GM18511 (cell line): ENCODE data around the gene NLGN4Y.

ENCODE experiments used
- ATAC-seq: cut with Tn5 transposase; IDR thresholded peaks from one replicate; pipeline ENCODE4 v1.9.1; 2021; ENCODE audit warnings: mild to moderate bottlenecking, moderate library complexity; ENCODE audit not compliant: unreplicated experiment

The NLGN4Y gene

GRCh38 chrY:14524272-14525231, at the start of gene NLGN4Y:
Gene NLGN4Y, plus strand, starts transcription at chrY:14524529. Its CDS starts 97,591 bp downstream, at chrY:14622120.
- ATAC-seq = no peak

- ATAC-seq = no peak
Measured at GRCh38 chrY:14485935-14486334, 38.4 kb upstream of the NLGN4Y start.

DNA sequence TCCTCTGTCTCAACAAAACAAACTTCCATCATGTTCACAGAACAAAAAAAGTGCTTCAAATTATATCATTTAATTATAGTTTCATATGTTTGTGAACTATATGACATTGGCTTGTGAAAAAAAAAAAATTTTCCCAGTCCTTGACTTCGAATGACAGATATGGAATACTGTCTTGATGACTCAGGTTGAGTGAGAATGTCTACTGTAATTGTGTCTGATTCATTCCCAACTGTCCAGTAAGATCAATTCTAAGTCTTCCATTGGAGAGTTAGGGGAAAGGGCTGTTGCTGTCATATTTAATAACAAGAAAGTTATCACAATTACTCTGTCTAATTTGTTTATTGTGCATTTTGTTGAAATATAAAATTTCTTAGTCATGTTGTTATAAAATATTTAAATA, 34.1 kb upstream of the NLGN4Y start:
- ATAC-seq = no peak

DNA sequence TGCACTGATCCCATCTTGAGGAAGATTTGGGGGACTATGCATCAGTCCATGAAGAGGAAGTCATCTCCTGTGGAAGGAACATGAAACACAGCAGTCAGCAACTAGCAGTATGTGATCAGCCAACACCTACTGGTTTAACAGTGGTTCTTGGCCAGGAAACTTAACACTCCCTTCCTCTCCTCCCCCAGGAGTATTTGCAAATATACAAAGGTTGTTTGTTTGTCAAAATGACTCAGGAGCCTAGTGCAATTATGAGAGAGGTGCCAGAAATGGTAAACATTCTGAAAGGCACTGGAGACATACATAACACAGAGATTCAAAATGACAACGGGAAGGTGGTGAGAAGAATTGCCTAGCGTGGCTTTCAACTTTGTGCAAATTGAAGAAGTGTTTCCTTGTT, 26.3 kb upstream of the NLGN4Y start:
- no peak for ATAC-seq

- no peak for ATAC-seq
Measured at GRCh38 chrY:14504592-14504991, 19.7 kb upstream of the NLGN4Y start.

DNA sequence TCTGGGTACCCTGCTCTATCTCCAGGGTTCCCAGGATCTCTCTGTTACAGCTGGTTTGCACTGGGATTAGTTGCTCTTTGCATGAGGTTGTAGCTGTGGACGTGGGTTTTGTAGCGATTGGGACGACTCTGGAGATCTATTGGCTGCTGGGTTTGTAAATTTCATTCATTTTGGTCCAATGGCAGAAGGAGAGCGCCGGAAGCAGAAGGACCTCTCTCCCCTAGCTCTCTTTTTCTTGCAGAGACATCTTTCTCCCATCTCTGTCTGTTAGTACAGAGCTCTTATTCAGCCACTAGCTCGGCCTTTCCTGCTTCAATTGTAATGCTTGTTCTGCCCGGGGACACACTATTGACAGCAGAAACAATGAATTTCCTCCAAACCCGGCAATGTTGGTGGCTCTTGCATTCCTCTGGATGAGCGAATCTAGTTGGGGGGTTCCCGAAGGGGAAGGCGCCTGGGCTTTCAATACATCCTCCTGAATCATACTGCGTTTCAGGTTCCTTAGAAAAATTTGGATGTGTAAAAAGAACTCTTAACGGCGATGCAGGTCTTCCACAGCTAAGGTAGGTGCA, 1.9 kb upstream of the NLGN4Y start:
- no peak for ATAC-seq

- no peak for ATAC-seq
Measured at GRCh38 chrY:14523491-14524271, 648 bp upstream of the NLGN4Y start.

DNA sequence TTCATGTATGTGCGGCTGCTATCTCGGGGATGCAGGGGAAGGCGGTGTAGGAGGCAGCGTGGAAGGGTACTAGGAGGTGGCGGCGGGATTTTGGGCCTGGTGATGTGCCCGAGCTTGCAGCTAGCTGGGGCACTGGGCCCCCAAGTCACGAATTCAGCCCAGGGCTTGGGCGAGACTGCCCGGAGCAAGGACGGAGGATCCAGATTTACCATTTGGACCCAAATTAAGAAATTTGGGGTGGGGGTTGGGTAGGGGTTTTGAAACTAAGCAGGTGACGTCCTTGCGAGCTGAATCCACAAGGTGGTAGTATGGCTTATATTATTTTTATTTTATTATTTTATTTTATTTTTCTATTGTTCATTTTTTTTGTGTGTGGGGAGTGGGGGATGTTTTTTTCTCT, 986 bp downstream of the NLGN4Y start:
- ATAC-seq = no peak

DNA sequence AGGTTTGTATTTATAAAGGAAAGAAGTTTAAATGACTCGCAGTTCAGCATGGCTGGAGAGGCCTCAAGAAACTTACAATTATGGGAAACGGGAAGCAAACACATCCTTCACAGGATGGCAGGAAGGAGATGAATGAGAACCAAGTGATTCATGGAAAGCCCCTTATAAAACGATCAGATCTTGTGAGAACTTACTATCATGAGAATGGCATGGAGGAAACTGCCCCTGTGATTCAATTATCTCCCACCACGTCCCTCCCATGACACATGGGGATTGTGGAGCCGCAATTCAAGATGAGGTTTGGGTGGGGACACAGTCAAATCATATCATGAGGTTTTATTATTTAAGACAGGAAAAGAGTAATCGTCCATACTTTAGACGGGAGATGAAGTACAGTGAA, 4.0 kb downstream of the NLGN4Y start:
- ATAC-seq = no peak

DNA sequence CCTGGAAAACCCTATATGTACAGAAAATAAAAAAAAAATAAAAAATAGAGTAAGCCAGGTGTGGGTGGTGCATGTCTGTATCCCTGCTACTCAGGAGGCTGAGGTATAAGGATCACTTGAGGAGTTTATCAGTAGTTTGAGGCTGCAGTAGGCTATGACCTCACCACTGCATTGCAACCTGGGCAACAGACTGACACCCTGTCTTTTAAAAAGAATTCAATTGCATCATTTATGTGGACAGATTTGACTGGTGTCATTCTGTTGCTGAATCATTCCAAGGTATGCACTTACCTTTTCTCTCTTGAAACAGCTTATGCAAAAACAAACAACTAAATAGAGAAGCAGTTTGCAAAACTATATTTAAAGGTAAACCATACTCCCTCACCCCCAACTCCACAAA, 12.4 kb downstream of the NLGN4Y start:
- ATAC-seq = no peak

DNA sequence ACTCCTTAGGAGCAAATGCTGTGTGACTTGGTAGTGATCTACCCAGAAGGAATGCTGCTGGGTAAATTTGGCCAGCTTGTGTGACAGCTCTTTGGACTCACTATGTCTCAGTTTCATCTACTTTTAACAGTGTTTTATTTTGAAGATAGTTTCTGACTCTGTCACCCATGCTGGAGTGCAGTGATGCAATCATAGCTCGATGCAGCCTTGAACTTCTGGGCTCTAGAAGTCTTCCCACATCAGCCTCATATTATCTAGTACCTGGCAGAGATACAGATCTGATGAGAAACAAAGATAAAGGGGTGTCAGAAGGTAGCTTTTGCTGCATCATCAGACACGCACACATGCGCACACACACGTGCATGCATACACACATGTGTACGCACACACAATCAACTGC, 19.2 kb downstream of the NLGN4Y start:
- no peak for ATAC-seq

DNA sequence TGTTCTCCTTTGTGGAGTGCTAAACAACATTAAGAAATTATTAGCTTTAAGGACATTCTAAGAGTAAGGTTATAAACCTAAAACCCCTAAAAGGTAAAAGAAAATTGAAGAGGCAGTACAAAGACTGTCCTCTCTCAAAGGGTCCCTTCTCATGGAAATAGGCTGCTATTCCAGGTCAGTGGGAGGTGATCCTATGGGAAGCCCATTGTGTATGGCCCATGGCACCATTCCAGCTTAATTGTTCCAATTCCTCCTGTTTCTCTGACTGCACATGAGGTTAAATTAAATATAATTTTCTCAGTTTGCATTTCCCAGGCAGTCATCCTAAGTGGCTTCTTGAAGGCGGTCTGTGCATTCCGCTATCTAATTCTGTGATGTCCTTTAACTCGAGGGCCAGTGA, 57.0 kb downstream of the NLGN4Y start:
- ATAC-seq = no peak

- no peak for ATAC-seq
Measured at GRCh38 chrY:14586725-14587124, 62.4 kb downstream of the NLGN4Y start.

- ATAC-seq = no peak
Measured at GRCh38 chrY:14601372-14601771, 77.0 kb downstream of the NLGN4Y start.

GRCh38 chrY:14617625-14618024, 93.3 kb downstream of the NLGN4Y start:
- ATAC-seq = no peak

DNA sequence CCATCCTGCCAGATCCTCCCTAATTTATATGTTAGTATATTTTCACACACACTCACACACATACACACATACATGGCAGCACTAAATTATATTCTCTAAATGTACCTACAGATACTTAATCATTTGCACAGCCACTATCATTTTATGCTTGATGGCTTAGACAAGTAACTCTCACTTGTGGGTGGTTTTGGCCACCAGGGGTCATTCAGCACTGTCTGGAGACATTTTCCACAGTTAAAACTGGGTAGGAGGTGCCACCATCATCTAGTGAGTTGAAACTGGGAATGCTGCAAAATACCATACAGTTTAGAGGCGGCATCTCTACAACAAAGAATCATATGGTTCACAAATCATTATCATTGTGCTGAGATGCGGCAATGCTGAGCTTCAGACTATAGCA, 94.2 kb downstream of the NLGN4Y start:
- no peak for ATAC-seq

- no peak for ATAC-seq
Measured at GRCh38 chrY:14628208-14628607, 103.9 kb downstream of the NLGN4Y start.

DNA sequence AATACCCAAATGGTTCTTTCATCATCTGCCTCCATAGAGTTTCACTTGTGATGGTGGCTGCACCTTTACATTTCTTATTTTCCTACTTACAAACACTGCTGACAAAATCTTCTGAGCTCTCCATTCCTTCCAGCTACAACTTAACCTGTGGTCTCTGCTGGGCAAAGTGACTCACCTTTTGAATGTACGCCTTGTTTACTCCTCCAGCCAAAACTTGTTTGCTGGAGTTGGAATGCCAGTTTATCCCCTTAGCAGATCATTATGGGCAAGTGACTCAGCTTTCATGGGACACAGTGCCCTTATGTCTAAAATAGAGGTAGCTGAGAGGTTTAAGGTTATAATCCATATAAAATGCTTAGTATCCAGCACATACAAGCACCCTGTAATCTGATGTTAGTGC, 107.3 kb downstream of the NLGN4Y start:
- no peak for ATAC-seq

GRCh38 chrY:14633718-14634117, 109.4 kb downstream of the NLGN4Y start:
- no peak for ATAC-seq

DNA sequence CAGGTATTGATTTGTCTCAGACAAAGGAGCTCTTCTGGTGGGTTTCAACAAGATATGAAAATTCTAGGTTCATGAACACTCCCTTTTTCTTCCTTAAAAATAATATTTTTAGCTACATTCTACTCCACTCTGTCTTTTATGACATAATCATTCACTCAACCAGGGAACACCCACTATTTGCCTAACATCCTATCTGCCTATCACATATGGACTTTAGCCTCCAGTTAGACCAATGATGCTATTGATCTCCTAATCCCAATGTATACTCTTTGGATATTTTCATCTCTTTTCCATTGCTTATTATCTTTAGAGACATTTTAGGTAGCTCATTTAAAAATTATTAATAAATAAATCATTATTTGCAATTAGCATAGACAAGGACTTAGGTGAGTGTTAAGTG, 110.6 kb downstream of the NLGN4Y start:
- no peak for ATAC-seq

GRCh38 chrY:14637551-14637950, 113.2 kb downstream of the NLGN4Y start:
- no peak for ATAC-seq

GRCh38 chrY:14641853-14642252, 117.5 kb downstream of the NLGN4Y start:
- ATAC-seq = no peak
